Parathyroid adenoma (tissue), 2 donors: ENCODE results near the gene DUSP11.

Experiments used
- H2AFZ ChIP-seq: fragments of 300-600 bp; sonication (generic); one replicate; pipeline ENCODE4 v1.7.0; 2017; ENCODE audit warnings: antibody characterized with exemption, mild to moderate bottlenecking
- H3K27ac ChIP-seq: fragments of 300-600 bp; sonication (generic); one replicate; pipeline ENCODE4 v1.7.0; 2017
- H3K27me3 ChIP-seq: fragments of 300-600 bp; sonication (generic); one replicate; pipeline ENCODE4 v1.7.0; 2017; ENCODE audit warnings: low read length; ENCODE audit not compliant: control insufficient read depth, insufficient read depth
- H3K36me3 ChIP-seq: fragments of 300-600 bp; sonication (generic); one replicate; pipeline ENCODE4 v1.7.0; 2017; ENCODE audit warnings: low read length; ENCODE audit not compliant: control insufficient read depth, insufficient read depth
- H3K4me1 ChIP-seq: fragments of 300-600 bp; sonication (generic); one replicate; pipeline ENCODE4 v1.7.0; 2017; ENCODE audit warnings: control low read depth
- H3K4me2 ChIP-seq: fragments of 300-600 bp; sonication (generic); one replicate; pipeline ENCODE4 v1.7.0; 2017; ENCODE audit warnings: low read length
- H3K4me3 ChIP-seq: fragments of 300-600 bp; sonication (generic); one replicate; pipeline ENCODE4 v1.7.0; 2017; ENCODE audit warnings: low read depth, low read length
- H3K79me2 ChIP-seq: fragments of 300-600 bp; sonication (generic); one replicate; pipeline ENCODE4 v1.7.0; 2017; ENCODE audit warnings: control low read depth
- H3K9ac ChIP-seq: fragments of 300-600 bp; sonication (generic); one replicate; pipeline ENCODE4 v1.7.0; 2017; ENCODE audit warnings: mild to moderate bottlenecking
- H3K9me3 ChIP-seq: fragments of 300-600 bp; sonication (generic); one replicate; pipeline ENCODE4 v1.7.0; 2017; ENCODE audit warnings: low read length; ENCODE audit not compliant: control insufficient read depth
- TF ChIP-seq, protein P1 (sequence below): fragments of 300-600 bp; sonication (generic); IDR thresholded peaks from one replicate; pipeline ENCODE4 v1.7.0; 2017; ENCODE audit warnings: antibody characterized with exemption, mild to moderate bottlenecking
- donor health status: primary hyperparathyroidism.

DUSP11 gene

DNA sequence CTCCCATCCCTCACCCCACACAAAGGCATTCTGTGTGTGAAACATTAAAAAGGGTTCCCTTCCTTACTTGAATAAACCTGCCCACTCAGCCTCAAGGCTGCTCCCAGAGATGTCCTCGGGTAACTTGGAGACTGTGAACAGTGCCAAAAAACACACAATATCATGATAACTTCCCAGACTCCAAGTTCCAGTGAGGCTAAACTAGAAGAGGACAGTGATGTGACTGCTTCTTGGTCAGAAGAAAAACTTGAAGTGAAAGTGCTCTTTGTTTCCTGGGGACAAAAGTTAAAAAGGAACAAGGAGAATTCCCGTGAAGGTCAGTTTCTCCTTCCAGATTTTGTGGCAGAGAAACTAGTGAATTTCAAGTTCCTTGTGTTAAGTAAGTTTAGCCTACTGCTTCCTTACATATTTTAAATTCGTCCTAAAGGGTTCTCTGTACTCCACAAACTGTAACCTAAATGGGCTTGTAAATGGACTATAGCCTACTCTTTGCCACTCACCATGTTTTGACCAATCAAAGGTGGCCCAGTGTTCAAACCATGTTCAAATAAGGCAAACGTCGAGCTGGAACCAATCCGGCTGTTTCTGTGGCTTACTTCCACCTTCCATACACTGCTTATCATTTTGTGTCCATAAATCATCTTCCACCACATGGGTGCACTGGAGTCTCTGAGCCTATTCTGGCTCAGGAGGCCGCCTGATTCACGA, 63.2 kb downstream of the DUSP11 start:
- H3K4me3 ChIP-seq = no peak overlapping the region
- no peak overlapping the region for H3K9ac ChIP-seq
- H3K27ac ChIP-seq = no peak overlapping the region

GRCh38 chr2:73714091-73714490, 65.8 kb downstream of the DUSP11 start:
- Histone ChIP-seq H3K4me2 (no peak overlapping the region), H3K79me2 (no peaks in the 10 kb centered on the region), H3K9ac (no peak overlapping the region), H3K36me3 (no peaks in the 10 kb centered on the region), H3K4me1 (no peaks in the 10 kb centered on the region), H3K27ac (no peak overlapping the region), H3K27me3 (no peaks in the 10 kb centered on the region), H3K4me3 (no peak overlapping the region), H2AFZ (no peak overlapping the region), H3K9me3 (peaks cover 5% of the 10 kb centered on the region)
- TF ChIP-seq, protein P1, sequence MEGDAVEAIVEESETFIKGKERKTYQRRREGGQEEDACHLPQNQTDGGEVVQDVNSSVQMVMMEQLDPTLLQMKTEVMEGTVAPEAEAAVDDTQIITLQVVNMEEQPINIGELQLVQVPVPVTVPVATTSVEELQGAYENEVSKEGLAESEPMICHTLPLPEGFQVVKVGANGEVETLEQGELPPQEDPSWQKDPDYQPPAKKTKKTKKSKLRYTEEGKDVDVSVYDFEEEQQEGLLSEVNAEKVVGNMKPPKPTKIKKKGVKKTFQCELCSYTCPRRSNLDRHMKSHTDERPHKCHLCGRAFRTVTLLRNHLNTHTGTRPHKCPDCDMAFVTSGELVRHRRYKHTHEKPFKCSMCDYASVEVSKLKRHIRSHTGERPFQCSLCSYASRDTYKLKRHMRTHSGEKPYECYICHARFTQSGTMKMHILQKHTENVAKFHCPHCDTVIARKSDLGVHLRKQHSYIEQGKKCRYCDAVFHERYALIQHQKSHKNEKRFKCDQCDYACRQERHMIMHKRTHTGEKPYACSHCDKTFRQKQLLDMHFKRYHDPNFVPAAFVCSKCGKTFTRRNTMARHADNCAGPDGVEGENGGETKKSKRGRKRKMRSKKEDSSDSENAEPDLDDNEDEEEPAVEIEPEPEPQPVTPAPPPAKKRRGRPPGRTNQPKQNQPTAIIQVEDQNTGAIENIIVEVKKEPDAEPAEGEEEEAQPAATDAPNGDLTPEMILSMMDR = no peak

More for the DNA sequence above, 63.2 kb downstream of the DUSP11 start:
- TF ChIP-seq, protein P1 = no peak
- no peaks in the 10 kb centered on the region for H3K36me3 ChIP-seq
- no peaks in the 10 kb centered on the region for H3K4me1 ChIP-seq
- no peak overlapping the region for H2AFZ ChIP-seq
- no peak overlapping the region for H3K4me2 ChIP-seq
- H3K9me3 ChIP-seq = peaks cover 5% of the 10 kb centered on the region
- H3K79me2 ChIP-seq = no peaks in the 10 kb centered on the region
- no peaks in the 10 kb centered on the region for H3K27me3 ChIP-seq
